CD4-positive, alpha-beta T cell treated with Interleukin-15 for 1 hour (primary cell): ENCODE results near the gene COL20A1.

ENCODE experiments used
- DNase-seq: peaks from one replicate; pipeline ENCODE4 v3.0.0-alpha.2; 2020

Gene COL20A1

GRCh38 chr20:63351811-63352591 lies 59.0 kb downstream of the COL20A1 start:
- no peak for DNase-seq

- DNase-seq = no peak
Observed at GRCh38 chr20:63352811-63353221, 59.8 kb downstream of the COL20A1 start.

- DNase-seq = no peak
Observed at GRCh38 chr20:63354636-63355350, 61.8 kb downstream of the COL20A1 start.

- no peak for DNase-seq
Observed at GRCh38 chr20:63355781-63356295, 62.9 kb downstream of the COL20A1 start.

- no peak for DNase-seq
Observed at GRCh38 chr20:63356511-63356910, 63.5 kb downstream of the COL20A1 start.

GRCh38 chr20:63356931-63357879 lies 64.2 kb downstream of the COL20A1 start:
- DNase-seq = no peak

GRCh38 chr20:63357921-63358905 lies 65.2 kb downstream of the COL20A1 start:
- DNase-seq = no peak

- DNase-seq = no peak
Observed at GRCh38 chr20:63359164-63359934, 66.4 kb downstream of the COL20A1 start.

- DNase-seq = no peak
Observed at GRCh38 chr20:63359937-63360849, 67.2 kb downstream of the COL20A1 start.

- DNase-seq = no peak
Observed at GRCh38 chr20:63360850-63361518, 68.0 kb downstream of the COL20A1 start, which contains the start of gene CHRNA4. CHRNA4 (minus strand) TSS chr20:63361349; CDS start chr20:63361165, 184 bp downstream.

- no peak for DNase-seq
Observed at GRCh38 chr20:63361519-63362435, 68.8 kb downstream of the COL20A1 start.

- no peak for DNase-seq
Observed at GRCh38 chr20:63362436-63363009, 69.5 kb downstream of the COL20A1 start.

GRCh38 chr20:63363013-63363957 lies 70.3 kb downstream of the COL20A1 start:
- no peak for DNase-seq

GRCh38 chr20:63363981-63364561 lies 71.1 kb downstream of the COL20A1 start:
- DNase-seq = no peak

GRCh38 chr20:63364801-63365585 lies 72.0 kb downstream of the COL20A1 start:
- DNase-seq = no peak
